Hepatocyte (in vitro differentiated cells): Measurements from ENCODE around the gene RBFOX2.

Source experiments
- CTCF ChIP-seq: fragments of 200-600 bp; sonication (generic); IDR thresholded peaks from 2 replicates; pipeline ENCODE4 v1.5.1; 2016; ENCODE audit warnings: antibody characterized with exemption, mild to moderate bottlenecking; ENCODE audit not compliant: poor library complexity
- EZH2 ChIP-seq: fragments of 200-600 bp; sonication (generic); IDR thresholded peaks from 2 replicates; pipeline ENCODE4 v1.6.1; 2016; ENCODE audit warnings: antibody characterized with exemption, mild to moderate bottlenecking, borderline replicate concordance
- EZH2phosphoT487 ChIP-seq: fragments of 200-600 bp; sonication (generic); IDR thresholded peaks from one replicate; pipeline ENCODE4 v1.6.1; 2018; ENCODE audit warnings: antibody characterized with exemption, mild to moderate bottlenecking, low read depth, moderate library complexity; ENCODE audit not compliant: unreplicated experiment, severe bottlenecking

DNA sequence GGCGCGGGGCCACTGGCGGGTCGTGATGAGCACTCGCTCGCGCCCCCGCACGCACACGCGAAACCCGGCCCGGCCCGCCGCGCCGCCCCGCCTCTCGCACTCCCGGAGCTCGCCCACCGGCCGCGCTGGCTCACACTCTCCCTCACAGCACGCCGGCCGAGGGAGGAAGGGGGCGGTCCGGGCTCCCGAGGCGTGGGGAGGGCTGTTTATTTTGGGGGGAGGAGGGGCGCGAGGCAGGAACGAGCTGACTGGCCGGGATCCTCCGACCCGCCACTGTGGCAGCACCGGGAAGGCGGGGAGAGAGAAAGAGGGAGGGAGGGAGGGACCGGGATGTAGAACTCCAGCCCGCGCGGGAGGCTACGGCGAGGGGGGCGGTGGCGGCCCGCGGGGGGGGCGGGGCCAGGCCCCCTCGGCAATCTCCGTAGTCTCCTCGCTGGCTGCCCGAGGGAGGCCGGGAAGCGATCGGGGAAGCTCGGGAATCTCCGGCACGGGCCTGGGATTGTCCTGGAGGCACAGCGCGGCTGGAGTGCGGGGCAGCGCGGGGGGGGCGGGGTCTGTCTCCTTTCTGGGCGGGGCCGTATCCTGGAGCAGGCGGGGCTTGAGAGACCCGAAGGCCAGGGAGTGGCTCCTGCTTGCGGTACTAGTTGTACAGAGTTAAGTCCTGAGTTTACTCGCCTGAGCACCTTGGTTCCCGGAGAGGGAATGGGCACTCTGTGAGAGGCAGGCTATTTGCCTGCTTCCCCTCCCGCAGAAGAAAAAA lies at the start of gene RBFOX2:
- TF ChIP-seq CTCF (no peak), EZH2 (no peak), EZH2phosphoT487 (no peak)
